Right renal cortex interstitium (tissue), 3 donors: Measurements from ENCODE around the gene ZNF768. TPM values are rescaled to one million over a fixed set of nuclear protein-coding genes. Genes with fewer than 3 reads are reported as not detected.
"Not testable (repeated sequence)": the region's sequence is repeated elsewhere in the genome, so short reads cannot be mapped to it uniquely, and the experiment has no call there.

Experiments used
- DNase-seq, 3 donors: peaks; one replicate each; pipeline ENCODE4 v3.0.0-alpha.2; 2013; ENCODE audit warnings: low read depth in 3 of 3, low spot score in 2 of 3
- polyA plus RNA-seq, 3 donors: library from polyadenylated mRNA; unstranded; fragments of 120-200 nt; gene quantifications; one replicate each; pipeline ENCODE4 v1.2.1, GENCODE V29; 2013; ENCODE audit not compliant: insufficient read length in 3 of 3

Gene ZNF768
- polyA plus RNA-seq, 3 donors = 44.8 to 51.7 (median 45.1) TPM

- DNase-seq = no peak
These were observed 29.7 kb upstream of the ZNF768 start for GRCh38 chr16:30556125-30556473.

- DNase-seq = no peak
These were observed 29.2 kb upstream of the ZNF768 start for GRCh38 chr16:30555315-30556124.

- DNase-seq = no peak
These were observed 28.4 kb upstream of the ZNF768 start for GRCh38 chr16:30554557-30555314.

- no peak for DNase-seq
These were observed 27.1 kb upstream of the ZNF768 start for GRCh38 chr16:30553393-30553899.

- no peak for DNase-seq
These were observed 26.6 kb upstream of the ZNF768 start for GRCh38 chr16:30552956-30553355.

- no peak for DNase-seq
These were observed 25.4 kb upstream of the ZNF768 start for GRCh38 chr16:30551781-30552180.

GRCh38 chr16:30548416-30549253, 22.3 kb upstream of the ZNF768 start:
- no peak for DNase-seq

- DNase-seq = no peak
These were observed 19.7 kb upstream of the ZNF768 start for GRCh38 chr16:30546115-30546514.

- no peak for DNase-seq
These were observed 16.7 kb upstream of the ZNF768 start for GRCh38 chr16:30543067-30543466.

- no peak for DNase-seq
These were observed 15.3 kb upstream of the ZNF768 start for GRCh38 chr16:30541502-30542329.

- not testable (repeated sequence) for DNase-seq
These were observed 14.6 kb upstream of the ZNF768 start for GRCh38 chr16:30540916-30541464.

- DNase-seq = not testable (repeated sequence)
These were observed 13.7 kb upstream of the ZNF768 start for GRCh38 chr16:30539986-30540526.

- DNase-seq = no peak
These were observed 12.9 kb upstream of the ZNF768 start for GRCh38 chr16:30539000-30539964.

- DNase-seq = not testable (repeated sequence)
These were observed 10.1 kb upstream of the ZNF768 start for GRCh38 chr16:30536391-30537024.

GRCh38 chr16:30535777-30536190, 9.4 kb upstream of the ZNF768 start:
- no peak for DNase-seq

- DNase-seq = no peak
These were observed 8.9 kb upstream of the ZNF768 start for GRCh38 chr16:30535106-30535776.
